GM23248 (cell line): Measurements from ENCODE around the gene PODN.

ENCODE experiments used
- EZH2 ChIP-seq: fragments of 200-600 bp; sonication (generic); IDR thresholded peaks from 2 replicates; pipeline ENCODE4 v1.6.1; 2018; ENCODE audit warnings: antibody characterized with exemption, mild to moderate bottlenecking; ENCODE audit not compliant: insufficient read depth, poor library complexity, severe bottlenecking
- EZH2phosphoT487 ChIP-seq: fragments of 200-600 bp; sonication (generic); IDR thresholded peaks from 2 replicates; pipeline ENCODE4 v1.6.1; 2018; ENCODE audit warnings: antibody characterized with exemption, moderate library complexity, mild to moderate bottlenecking, low read depth; ENCODE audit not compliant: insufficient read depth

DNA sequence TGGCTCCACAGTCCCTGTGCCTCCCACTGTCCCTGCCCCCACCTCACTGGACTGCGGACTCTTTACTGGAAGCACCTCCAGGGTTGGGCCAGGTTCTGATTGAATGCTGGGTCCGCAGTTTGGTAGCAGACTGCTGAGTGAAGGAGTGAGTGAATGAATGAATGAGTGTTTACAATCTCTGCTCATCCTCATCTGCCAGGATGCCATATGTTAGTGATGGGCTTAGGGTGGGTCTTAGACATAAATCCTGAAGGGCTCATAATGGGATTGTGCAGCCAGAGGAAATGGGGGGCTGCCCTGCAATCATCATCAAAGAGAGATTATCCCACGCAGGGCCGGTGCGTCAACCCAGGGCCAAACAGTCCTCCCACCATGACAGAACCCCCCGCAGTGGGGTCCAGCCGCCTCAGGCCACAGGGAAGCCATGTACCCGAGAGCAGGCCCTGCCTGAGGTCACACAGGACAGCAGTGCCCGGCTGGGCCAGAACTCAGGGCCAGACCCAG, 54.3 kb downstream of the PODN start:
- no peak for TF ChIP-seq EZH2
- no peak for TF ChIP-seq EZH2phosphoT487
